ENCODE results near the gene S100A4.
"Not testable (repeated sequence)": the region's sequence is repeated elsewhere in the genome, so short reads cannot be mapped to it uniquely, and the experiment has no call there.

Gene S100A4

DNA sequence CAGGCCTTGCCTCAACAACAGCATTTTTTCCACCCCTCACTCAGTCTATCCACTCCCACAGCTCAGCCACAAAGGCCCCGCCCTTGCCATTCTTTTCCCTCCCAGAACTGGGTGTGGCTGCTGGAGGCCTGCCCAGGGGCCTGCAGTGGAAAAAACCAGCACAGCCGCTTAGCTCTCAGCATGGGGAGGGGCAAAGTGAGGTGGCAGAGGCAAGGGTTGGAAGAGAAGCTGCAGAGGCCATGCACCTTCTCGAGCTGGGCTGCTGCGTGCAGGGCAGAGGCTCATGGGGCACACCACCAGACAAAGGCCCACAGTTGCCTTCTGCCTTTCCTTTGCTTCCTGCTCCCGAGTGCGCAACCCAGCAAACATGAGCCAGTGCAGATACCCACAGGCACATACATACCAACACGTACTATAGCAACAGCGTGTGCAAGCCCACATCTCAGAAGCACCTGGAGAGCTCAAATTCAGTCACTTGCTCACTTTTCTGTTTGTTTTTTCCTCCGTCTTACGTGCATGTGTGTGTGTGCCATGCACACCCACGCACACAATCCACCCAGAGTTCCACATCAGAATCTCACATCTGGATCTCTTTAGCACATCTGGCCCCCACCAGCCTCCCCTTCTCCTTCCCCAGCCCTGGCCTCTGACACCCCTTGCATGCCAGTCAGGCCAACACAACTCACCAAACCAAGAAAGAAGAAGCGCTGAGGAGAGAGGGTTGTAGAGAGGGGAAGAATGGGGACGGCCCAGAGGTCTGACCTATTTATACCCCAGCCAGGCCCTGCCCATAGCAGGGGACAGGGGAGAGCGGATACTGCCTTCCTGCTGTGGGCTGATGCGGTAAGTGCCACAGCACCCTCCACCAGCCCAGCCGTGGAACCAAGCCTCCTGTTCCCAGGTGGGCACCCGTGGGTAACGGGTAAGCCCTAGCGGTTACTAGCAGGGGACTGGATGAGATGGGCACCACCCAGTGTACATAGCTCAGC is at the start of gene S100A4:
TSS of gene S100A4 (minus strand) at position 740 of the 989 bp plus-strand sequence. CDS start 1,012 bp downstream, outside the sequence.
- peak; percentile 98 for DNase-seq

DNA sequence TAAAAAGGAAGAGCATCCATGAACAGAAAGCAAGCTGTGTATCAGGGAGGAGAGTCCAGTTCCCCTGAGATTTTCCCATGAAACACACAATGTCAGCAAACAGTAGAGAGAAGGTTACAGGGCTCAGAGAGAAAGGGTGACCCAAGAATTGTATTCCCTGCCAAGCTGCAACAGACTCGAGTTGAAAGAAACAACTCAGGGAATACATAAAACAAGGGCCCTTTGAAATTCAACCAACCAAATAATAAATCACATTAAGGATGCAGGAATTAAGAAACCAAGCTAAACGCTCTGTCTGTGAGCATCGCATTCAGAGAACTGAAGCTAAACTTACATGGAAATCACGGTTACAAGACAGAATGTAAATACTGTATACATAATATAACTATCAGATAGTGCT is 47.1 kb upstream of the S100A4 start:
- DNase-seq: no peak

DNA sequence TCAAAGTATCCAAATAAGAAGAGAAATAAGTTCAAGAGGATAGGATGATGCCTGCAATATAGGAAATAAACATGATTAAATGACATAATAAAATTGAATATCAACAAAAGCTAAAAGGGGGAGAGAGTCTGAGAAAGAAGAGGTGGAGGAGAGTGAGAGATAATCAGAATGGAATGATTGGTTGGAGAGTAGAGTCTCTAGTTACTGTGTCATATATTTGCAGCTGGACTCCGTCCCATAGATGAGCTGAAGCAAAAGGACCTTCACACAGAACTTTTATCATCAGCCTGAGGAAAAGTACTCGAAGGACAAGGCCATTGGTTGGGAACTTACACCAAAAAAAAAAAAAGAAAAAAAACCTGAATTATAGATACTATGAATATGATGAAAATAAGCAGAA is 42.9 kb upstream of the S100A4 start:
- no peak for DNase-seq

DNA sequence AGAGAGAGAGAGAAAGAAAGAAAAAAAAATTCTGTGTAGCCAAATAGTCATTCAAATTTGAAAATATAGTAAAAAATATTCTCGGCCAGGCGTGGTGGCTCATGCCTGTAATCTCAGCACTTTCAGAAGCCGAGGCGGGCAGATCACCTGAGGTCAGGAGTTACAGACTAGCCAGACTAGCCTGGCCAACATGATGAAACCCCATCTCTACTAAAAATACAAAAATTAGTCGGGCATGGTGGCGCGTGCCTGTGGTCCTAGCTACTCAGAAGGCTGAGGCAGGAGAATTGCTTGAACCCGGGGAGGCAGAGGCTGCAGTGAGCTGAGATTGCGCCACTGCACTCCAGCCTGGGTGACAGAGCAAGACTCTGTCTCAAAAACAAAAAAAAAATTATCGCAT is 42.4 kb upstream of the S100A4 start:
- not testable (repeated sequence) for DNase-seq

DNA sequence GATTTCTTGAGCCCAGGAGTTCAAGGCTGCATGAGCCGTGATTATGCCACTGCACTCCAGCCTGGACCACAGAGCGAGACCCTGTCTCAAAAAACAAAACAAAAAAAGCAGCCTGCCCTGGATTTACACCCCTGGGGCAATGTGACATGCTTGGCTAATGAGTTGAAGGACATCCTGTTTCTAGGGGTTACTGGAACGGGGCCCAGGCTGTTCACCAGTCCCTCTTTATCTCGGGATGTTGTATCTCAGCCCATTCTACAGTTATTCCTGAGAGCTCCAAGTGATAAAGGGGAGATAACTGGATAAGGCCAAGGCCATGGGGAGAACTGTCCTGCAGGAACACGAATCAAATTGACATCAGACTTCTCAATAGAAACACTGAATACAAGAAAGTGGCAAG is 41.7 kb upstream of the S100A4 start:
- no peak for DNase-seq

DNA sequence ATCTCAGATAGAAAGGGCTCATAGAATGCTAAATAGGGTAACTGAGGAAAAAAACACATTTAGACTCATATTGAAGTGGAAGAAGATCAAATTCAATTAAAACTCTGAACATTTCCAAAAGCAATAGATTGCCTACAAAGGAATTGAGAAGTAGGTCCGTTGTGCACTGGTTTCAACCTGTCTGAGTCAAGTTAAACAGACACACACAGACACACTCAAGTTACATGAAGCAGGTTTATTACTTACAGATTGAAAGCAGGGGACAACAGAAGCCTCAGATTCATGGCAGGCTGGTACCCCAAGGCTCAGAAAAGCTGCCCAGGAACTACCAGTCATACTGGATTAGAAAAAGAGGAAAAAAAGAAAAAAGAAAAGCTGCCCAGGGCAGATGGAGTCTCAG is 40.7 kb upstream of the S100A4 start:
- no peak for DNase-seq

DNA sequence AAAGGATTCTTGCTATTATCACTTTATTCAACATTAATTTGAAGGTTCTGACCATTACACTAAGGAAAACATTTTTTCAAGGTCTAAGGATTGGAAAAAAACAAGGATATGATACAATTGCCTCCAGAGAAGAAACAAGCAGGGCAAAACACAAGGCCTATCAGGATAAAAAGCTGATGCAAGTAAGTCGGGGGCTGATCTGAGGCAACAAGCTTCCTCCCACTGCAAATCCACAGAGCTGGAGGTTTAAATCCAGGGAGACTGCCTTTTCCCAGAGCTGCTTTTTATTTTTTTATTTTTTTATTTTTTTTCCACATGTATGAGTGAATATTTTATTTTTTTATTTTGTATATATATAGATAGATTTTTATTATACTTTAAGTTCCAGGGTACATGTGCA is 39.4 kb upstream of the S100A4 start:
- no peak for DNase-seq

DNA sequence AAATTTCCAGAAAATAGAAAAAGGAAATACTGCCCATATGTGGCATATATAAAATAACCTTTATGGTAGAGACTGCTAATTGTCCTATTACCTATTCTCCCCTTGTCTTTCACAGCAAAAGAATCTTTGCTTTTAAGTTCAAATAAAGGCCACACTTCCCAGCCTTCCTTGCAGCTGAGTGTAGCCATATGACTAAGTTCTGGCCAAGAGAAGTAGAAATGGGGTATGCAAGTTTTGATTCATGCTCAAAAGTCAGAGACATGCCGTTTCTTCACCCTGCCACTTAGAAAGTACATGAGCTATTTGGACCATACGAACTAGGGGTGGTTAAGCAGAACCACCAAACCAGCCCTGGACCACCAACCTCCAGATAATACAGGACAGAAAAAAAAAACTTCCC is 38.4 kb upstream of the S100A4 start:
- no peak for DNase-seq

DNA sequence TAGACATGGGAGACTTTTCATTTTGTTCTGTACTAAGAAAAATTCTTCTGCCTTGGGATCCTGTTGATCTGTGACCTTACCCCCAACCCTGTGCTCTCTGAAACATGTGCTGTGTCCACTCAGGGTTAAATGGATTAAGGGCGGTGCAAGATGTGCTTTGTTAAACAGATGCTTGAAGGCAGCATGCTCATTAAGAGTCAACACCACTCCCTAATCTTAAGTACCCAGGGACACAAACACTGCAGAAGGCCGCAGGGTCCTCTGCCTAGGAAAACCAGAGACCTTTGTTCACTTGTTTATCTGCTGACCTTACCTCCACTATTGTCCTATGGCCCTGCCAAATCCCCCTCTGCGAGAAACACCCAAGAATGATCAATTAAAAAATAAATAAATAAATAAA is 37.9 kb upstream of the S100A4 start:
- DNase-seq: not testable (repeated sequence)

DNA sequence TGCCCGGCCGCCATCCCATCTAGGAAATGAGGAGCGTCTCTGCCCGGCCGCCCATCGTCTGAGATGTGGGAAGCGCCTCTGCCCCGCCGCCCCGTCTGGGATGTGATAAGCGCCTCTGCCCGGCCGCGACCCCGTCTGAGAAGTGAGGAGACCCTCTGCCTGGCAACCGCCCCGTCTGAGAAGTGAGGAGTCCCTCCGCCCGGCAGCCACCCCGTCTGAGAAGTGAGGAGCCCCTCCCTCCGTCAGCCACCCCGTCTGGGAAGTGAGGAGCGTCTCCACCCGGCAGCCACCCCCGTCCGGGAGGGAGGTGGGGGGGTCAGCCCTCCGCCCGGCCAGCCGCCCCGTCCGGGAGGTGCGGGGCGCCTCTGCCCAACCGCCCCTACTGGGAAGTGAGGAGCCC is 37.2 kb upstream of the S100A4 start:
- DNase-seq: not testable (repeated sequence)

DNA sequence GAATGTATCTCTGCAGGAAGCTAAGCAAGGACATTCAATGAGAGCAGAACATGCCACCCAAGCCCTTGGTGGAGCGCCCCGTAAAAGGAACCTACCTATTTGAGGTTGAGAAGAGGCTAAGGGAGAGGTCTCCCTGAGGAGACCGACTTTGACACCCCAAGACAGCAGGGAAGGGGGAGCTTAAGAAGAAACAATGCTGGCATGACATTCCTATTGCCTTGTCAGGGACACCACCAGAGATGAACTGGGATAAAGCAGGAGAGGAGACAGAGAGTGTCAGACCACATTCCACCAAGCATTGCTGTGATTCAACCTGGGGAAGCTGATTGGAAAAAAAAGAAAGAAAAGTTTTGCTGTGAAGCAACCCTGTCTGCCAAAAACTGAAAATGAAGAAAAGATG is 33.3 kb upstream of the S100A4 start:
- DNase-seq: no peak

DNA sequence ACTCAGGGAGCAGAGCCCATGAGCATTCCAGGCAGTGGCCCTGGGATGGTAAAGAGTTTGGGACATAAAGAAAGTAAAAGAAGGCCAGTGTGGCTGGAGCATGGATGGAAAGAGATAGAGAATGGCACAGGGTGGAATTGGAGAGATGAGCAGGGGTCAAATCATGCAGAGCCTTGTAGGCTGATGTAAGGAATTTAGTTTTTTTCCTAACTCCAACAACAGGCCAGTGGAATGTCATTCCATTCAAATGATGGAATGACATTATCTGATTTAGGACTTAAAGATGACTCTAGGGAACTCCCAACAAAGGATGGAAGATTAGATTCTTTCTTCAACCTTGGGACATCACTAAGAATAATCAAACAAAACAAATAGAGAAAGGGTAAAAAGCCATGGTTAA is 32.9 kb upstream of the S100A4 start:
- no peak for DNase-seq

DNA sequence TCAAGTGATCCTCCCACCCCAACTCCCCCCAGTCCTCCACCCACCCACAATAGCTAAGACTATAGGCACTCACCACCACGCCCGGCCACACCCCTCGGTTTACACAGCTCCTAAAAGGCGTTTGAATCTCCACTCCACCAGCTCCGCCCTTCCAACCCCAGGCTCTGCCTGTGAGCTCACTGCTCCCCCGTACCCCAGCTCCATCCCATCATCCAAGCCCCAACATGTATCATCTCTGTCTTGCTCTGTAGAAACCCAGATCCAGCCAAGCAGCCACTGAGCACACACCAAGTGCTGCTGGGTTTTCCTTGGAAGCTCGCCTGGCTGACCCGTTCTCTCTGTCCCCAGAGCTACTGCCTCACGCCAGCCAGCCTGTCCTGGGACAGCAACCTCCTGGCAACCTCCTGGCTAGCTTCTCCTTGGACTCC is 32.0 kb upstream of the S100A4 start:
- no peak for DNase-seq

DNA sequence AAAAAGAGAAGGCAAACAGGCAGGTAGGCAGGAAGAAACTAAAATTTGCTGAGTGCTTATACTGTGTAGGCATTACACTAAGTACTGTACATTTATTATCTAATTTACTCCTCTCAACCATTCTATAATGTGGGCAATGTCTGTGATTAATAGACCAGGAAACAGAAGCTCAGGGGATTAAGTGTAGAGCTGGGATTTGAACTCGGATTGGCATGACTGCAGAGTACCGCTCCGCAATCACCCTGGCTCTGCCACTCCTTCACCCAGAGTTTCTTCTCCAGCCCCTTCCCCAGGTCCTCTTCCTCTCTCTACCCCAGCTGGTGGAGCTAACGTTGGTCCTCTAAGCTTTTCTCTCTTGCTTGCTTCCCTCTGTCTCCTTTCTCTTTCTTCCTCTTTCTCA is 31.5 kb upstream of the S100A4 start:
- no peak for DNase-seq

DNA sequence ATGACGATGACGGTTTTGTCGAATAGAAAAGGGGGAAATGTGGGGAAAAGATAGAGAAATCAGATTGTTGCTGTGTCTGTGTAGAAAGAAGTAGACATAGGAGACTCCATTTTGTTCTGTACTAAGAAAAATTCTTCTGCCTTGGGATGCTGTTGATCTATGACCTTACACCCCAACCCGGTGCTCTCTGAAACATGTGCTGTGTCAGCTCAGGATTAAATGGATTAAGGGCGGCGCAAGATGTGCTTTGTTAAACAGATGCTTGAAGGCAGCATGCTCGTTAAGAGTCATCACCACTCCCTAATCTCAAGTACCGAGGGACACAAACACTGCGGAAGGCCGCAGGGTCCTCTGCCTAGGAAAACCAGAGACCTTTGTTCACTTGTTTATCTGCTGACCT is 29.9 kb upstream of the S100A4 start:
- not testable (repeated sequence) for DNase-seq

DNA sequence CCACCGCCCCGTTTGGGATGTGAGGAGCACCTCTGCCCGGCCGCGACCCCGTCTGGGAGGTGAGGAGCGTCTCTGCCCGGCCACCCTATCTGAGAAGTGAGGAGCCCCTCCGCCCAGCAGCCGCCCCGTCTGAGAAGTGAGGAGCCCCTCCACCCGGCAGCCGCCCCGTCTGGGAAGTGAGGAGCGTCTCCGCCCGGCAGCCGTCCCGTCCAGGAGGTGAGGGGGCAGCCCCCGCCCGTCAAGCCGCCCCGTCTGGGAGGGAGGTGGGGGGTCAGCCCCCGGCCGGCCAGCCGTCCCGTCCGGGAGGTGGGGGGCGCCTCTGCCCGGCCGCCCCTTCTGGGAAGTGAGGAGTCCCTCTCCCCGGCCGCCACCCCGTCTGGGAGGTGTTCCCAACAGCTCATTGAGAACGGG is 29.5 kb upstream of the S100A4 start:
- not testable (repeated sequence) for DNase-seq

DNA sequence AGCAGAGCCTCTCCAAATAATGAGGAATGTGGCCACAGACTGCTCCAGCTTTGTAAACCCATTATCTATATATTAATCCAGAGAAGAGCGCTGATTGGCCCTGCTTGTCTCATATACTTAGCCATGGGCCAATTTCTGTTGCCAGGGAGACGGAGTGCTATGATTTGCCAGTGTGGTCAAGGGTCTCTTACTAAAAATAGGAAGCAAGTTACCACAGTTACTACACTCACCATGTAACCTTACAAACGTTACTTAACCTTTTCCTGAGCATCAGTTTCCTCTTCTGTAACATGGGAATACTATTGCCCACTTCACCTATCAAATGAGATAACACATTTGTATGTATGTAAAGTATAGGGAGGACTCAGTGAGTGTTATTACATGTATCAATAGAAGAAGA is 27.7 kb upstream of the S100A4 start:
- DNase-seq: no peak

DNA sequence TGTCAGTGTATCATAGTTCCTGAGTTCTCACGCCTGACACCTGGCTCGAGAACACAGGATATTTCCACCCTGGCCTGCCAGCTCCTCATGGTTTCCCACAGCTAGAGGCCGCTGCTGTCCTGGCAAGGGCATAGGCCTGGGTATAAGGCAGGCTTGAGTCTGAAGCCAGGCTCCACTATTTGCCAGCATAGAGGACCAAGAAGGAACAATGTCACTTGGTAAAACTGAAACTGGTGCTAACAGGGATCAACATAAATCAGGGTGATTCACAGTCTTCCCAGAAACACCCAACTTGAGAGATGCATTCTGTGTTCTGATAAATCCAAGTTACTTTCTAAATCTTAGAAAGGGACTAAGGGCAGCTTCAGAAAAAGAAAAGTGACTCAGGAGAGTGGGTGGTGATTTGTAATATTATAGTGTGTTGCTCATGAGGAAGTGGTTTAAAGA is 27.0 kb upstream of the S100A4 start:
- peak; percentile 74 for DNase-seq

DNA sequence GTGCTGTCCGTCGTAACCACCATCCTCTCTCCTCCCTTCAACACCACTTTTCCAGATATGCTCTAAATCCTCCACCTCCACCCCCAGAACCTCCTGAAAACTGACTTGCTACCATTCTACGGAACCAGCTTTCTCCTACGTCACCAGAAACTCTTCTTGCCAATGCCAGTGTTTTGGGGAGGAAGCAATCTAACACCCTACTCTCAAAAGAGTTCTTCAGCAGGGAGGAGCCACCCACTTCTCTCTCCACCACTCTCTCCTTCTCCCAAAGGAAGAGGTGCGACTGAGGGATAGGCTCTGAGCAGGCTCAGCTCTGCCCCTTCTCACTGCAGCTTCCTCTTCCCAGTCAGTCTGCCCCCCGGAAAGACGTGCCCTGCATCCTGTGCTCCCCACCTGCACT is 26.1 kb upstream of the S100A4 start:
- DNase-seq: no peak

DNA sequence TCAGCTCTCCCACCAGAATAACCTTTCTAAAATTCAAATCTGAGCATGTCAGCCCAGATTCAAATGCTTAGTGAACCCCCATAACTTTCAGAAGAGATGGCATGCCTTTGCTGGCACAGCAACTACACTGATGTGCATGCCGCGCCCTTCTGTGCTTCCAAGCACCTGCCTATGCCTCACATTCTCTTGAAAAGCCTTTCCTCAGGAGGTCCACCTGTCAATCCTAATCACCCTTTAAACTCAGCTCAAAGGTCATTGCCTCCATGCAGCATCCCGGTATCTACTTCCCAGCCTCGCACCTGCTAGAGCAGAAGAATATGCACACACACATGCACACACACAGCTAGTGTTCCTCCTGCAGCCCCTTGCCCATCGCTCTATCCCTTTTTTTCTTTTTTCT is 25.3 kb upstream of the S100A4 start:
- no peak for DNase-seq

DNA sequence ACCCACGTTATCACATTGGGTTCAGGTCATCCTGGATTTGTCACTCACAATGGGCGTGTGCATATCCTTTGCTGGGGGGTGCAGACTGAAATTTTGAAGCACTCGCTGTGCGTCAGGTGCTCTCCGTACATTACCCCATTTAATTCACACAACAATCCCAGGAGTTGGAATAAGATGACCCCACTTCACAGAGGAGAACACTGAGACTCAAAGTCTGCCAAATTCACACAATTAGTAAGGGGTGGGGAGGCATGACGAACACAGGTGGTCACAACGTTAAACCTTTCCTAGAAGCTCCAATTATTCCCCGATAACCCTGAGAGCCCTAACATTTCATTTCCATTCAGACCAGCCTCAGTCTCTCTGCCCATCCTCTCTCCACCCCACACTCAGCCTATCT is 23.9 kb upstream of the S100A4 start:
- no peak for DNase-seq

DNA sequence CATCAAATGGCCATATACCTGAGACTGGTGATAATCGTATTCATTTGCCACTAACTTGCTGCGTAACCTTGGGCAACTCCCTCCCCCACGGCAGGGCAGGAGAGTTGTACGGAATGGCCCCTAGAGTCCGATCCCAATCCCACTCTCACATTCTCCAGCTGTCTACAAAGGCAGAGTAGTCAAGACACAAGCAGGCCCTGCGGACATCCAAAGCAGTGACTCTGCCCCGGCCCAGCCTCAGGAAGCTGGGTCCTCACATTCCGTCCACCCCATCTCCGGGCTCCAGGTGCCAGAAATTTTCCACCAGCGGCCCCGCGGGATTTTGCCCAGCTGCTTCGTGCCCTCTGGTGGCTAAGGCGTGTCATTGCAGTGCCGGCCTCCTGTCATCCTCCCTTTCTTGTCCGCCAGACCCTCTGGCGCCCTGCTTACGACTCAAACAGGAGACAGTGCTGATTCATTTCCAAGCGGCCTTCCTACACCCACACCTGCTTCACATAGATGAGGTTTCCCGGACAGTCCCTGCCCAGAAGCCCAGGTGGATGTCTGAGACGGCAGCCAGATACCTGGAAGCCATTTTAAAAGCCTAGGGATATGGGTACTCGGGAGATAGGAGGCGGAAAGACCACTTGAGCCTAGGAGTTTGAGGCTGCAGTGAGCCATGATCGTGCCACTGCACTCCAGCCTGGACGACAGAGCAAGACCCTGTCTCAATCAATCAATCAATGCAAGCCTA is 22.9 kb upstream of the S100A4 start:
- peak; percentile 90 for DNase-seq

DNA sequence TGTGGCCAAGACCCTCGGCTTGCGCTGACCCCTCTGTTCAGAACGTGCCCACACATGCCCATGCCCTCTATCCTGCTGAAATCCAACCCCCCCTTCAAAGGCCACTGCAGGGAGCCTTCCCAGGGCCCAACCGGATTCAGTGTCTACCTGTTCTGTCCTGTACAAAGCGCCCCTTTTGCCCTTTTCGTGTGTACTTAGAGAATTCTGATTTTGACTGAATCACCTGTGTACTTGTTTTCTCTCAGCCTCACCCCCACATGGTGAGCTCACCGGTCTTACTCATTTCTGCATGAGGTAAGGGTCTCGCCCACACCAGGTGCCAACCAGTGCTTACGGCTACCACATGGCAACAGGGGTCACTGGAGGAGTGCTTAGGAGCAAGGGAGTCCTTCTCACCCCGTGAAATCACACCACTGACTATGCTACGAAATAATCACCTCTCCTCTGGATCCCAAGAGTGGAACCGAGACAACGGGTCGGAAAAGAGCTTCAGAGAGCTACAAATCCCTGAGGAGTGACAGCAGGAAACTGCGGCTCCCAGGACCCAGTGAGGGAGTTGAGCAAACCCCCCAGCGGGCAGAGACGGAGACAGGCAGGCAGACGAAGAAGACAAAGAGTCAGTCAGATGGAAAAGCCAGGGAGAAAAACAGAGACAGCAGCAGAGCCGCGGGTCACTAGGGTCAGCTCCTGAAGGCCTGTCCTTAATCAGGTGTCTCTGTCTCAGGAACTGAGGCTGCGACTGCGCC is 22.2 kb upstream of the S100A4 start:
- DNase-seq: no peak
